ENCODE measurements around the gene CMTR1.

Gene CMTR1

GRCh38 chr6:37456126-37456525, 23.1 kb downstream of the CMTR1 start (continued):
- TF ChIP-seq ZNF639 (tag by site-specific recombination; IDR thresholded peaks at IDR 0.05) (no peak), ZNF670 (tag by site-specific recombination; IDR thresholded peaks at IDR 0.05; ENCODE audit: low read depth) (no peak), ZNF23 (tag by site-specific recombination; IDR thresholded peaks at IDR 0.05; ENCODE audit: borderline replicate concordance) (no peak), ZNF501 (tag by site-specific recombination; IDR thresholded peaks at IDR 0.05) (no peak)

DNA sequence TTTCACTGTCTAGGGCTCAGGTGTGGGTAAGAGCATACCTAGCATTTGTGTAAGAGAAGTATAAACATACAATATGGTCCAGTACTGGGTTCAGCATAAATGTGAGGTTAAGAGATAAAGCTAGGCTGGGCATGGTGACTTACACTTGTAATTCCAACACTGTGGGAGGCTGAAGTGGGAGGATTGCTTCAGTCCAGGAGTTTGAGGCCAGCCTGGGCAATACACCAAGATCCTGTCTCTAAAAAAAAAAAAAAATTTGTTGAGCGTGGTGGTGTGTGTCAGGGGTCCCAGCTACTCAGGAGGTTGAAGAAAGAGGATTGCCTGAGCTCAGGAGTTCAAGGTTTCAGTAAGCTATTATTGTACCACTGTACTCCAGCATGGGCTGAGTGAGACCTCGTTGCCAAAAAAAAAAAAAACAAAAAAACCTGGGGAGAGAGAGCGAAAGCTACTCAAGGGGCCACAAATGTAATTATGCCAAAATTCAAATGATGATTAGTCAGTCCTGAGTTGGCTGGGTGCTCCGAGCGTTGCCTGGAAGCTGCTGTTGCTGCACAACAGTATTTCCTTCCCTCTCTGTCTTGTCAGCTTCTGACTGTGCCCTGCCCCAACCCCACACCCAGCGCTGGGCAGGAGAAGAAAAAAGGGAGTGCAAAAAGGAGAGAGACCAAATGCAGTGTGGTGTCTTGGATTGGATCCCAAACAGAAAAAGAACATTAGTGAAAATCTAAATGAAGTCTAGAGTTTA, 24.0 kb downstream of the CMTR1 start:
- H3K9me3 ChIP-seq (ENCODE audit: control insufficient read depth, insufficient read depth, low read depth, low read length), result no peaks in the 10 kb centered on the region
- H3K4me1 ChIP-seq (ENCODE audit: control insufficient read depth, insufficient read depth, low read length), result no peaks in the 10 kb centered on the region
- peaks cover 15 to 92% of the 10 kb centered on the region in 2 experiments for H3K36me3 ChIP-seq (ENCODE audit: control insufficient read depth in 2 of 2, insufficient read depth in 1 of 2, low read length in 2 of 2)
- no peak overlapping the region for H3K4me3 ChIP-seq (ENCODE audit: low read depth, low read length)
- no peak overlapping the region for H3K27ac ChIP-seq (ENCODE audit: extremely low read depth, low read depth, low read length)
- POLR2A ChIA-PET, result no interaction called here
- peak; percentile 17; the same call in 1 of the 2 replicates for TF ChIP-seq ZFHX2 (tag by site-specific recombination; conservative IDR thresholded peaks at IDR 0.05)
- no peak for TF ChIP-seq ZNF654 (tag by site-specific recombination; IDR thresholded peaks at IDR 0.05; ENCODE audit: low read depth)
- CTCF ChIA-PET, result interaction anchor here (1.7 kb wide), 1 partner anchor 131 kb away, joined by 8 read pairs; no protein-coding TSS in a partner anchor

GRCh38 chr6:37459981-37460800, 27.2 kb downstream of the CMTR1 start:
- Histone ChIP-seq H3K36me3 (ENCODE audit: control insufficient read depth in 2 of 2, insufficient read depth in 1 of 2, low read length in 2 of 2) (peaks cover 19 to 85% of the 10 kb centered on the region in 2 experiments), H3K4me3 (ENCODE audit: low read depth, low read length) (no peak overlapping the region), H3K9me3 (ENCODE audit: control insufficient read depth, insufficient read depth, low read depth, low read length) (no peaks in the 10 kb centered on the region)
- TF ChIP-seq ATF2 (tag by site-specific recombination; IDR thresholded peaks at IDR 0.05; ENCODE audit: low read depth) (no peak), ZNF610 (tag by site-specific recombination; IDR thresholded peaks at IDR 0.05; ENCODE audit: borderline replicate concordance) (no peak), ZIC2 (tag by site-specific recombination; IDR thresholded peaks at IDR 0.05) (peak; percentile 99), ZNF302 (tag by site-specific recombination; IDR thresholded peaks at IDR 0.05; ENCODE audit: low read depth) (no peak), REPIN1 (tag by site-specific recombination; IDR thresholded peaks at IDR 0.05; ENCODE audit: low read depth) (no peak), ZFHX2 (tag by site-specific recombination; conservative IDR thresholded peaks at IDR 0.05) (0 out of 2 replicates have a peak, but pooled peaks have one; percentile 20), ZNF48 (tag by site-specific recombination; IDR thresholded peaks at IDR 0.05) (no peak), ZNF707 (tag by site-specific recombination; IDR thresholded peaks at IDR 0.05) (no peak), OSR2 (tag by site-specific recombination; IDR thresholded peaks at IDR 0.05) (peak; percentile 27; the same call in 1 of the 2 replicates), SCRT1 (tag by site-specific recombination; IDR thresholded peaks at IDR 0.05; ENCODE audit: borderline replicate concordance) (peak; percentile 40; the same call in 1 of the 2 replicates), OVOL3 (tag by site-specific recombination; IDR thresholded peaks at IDR 0.05) (no peak), ZNF404 (tag by site-specific recombination; IDR thresholded peaks at IDR 0.05) (no peak), ZNF777 (tag by site-specific recombination; IDR thresholded peaks at IDR 0.05; ENCODE audit: borderline replicate concordance) (no peak), ZNF521 (tag by site-specific recombination; IDR thresholded peaks at IDR 0.05) (no peak), ZNF513 (tag by site-specific recombination; IDR thresholded peaks at IDR 0.05) (no peak), SALL2 (tag by site-specific recombination; IDR thresholded peaks at IDR 0.05; ENCODE audit: borderline replicate concordance) (no peak), ZNF558 (tag by site-specific recombination; IDR thresholded peaks at IDR 0.05) (no peak)
- TF ChIP-seq, protein P1, sequence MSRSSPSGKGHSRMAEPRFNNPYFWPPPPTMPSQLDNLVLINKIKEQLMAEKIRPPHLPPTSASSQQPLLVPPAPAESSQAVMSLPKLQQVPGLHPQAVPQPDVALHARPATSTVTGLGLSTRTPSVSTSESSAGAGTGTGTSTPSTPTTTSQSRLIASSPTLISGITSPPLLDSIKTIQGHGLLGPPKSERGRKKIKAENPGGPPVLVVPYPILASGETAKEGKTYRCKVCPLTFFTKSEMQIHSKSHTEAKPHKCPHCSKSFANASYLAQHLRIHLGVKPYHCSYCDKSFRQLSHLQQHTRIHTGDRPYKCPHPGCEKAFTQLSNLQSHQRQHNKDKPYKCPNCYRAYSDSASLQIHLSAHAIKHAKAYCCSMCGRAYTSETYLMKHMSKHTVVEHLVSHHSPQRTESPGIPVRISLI (tag by site-specific recombination; IDR thresholded peaks at IDR 0.05), result no peak
- TF ChIP-seq, protein P2, sequence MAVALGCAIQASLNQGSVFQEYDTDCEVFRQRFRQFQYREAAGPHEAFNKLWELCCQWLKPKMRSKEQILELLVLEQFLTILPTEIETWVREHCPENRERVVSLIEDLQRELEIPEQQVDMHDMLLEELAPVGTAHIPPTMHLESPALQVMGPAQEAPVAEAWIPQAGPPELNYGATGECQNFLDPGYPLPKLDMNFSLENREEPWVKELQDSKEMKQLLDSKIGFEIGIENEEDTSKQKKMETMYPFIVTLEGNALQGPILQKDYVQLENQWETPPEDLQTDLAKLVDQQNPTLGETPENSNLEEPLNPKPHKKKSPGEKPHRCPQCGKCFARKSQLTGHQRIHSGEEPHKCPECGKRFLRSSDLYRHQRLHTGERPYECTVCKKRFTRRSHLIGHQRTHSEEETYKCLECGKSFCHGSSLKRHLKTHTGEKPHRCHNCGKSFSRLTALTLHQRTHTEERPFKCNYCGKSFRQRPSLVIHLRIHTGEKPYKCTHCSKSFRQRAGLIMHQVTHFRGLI (tag by site-specific recombination; IDR thresholded peaks at IDR 0.05), result no peak

More at GRCh38 chr6:37459981-37460800, 27.2 kb downstream of the CMTR1 start:
- Histone ChIP-seq H3K4me1 (ENCODE audit: control insufficient read depth, insufficient read depth, low read length) (no peaks in the 10 kb centered on the region), H3K27ac (ENCODE audit: extremely low read depth, low read depth, low read length) (no peak overlapping the region)
- POLR2A ChIA-PET, result no interaction called here
- CTCF ChIA-PET, result interaction anchor here (0.5 to 1.0 kb wide), 4 partner anchors 8 to 1260 kb away, joined by 3 to 4 read pairs (median 4); no protein-coding TSS in a partner anchor
